GM18517 (cell line): Measurements from ENCODE around the gene FRMD4A.

Experiments
- ATAC-seq: cut with Tn5 transposase; IDR thresholded peaks from one replicate; pipeline ENCODE4 v1.9.1; 2021; ENCODE audit warnings: mild to moderate bottlenecking, moderate library complexity; ENCODE audit not compliant: unreplicated experiment

FRMD4A gene

GRCh38 chr10:14195433-14195832, 135.3 kb downstream of the FRMD4A start:
- no peak for ATAC-seq

GRCh38 chr10:14192746-14193145, 138.0 kb downstream of the FRMD4A start:
- ATAC-seq, result no peak

GRCh38 chr10:14191871-14192270, 138.9 kb downstream of the FRMD4A start:
- ATAC-seq, result no peak

- ATAC-seq, result no peak
These were observed 139.3 kb downstream of the FRMD4A start for GRCh38 chr10:14191407-14191806.

- ATAC-seq, result no peak
These were observed 140.0 kb downstream of the FRMD4A start for GRCh38 chr10:14190702-14191101.

GRCh38 chr10:14186245-14186644, 144.5 kb downstream of the FRMD4A start:
- ATAC-seq, result no peak

GRCh38 chr10:14185316-14186045, 145.2 kb downstream of the FRMD4A start:
- peak; percentile 89 for ATAC-seq

GRCh38 chr10:14184841-14185315, 145.8 kb downstream of the FRMD4A start:
- peak; percentile 60 for ATAC-seq

- ATAC-seq, result no peak
These were observed 147.9 kb downstream of the FRMD4A start for GRCh38 chr10:14182781-14183180.

GRCh38 chr10:14181567-14181936, 149.2 kb downstream of the FRMD4A start:
- ATAC-seq, result no peak

- no peak for ATAC-seq
These were observed 149.7 kb downstream of the FRMD4A start for GRCh38 chr10:14180911-14181566.

GRCh38 chr10:14179251-14179650, 151.5 kb downstream of the FRMD4A start:
- no peak for ATAC-seq

GRCh38 chr10:14173706-14174594, 156.8 kb downstream of the FRMD4A start:
- no peak for ATAC-seq

- no peak for ATAC-seq
These were observed 157.4 kb downstream of the FRMD4A start for GRCh38 chr10:14173391-14173705.

GRCh38 chr10:14172336-14172950, 158.3 kb downstream of the FRMD4A start:
- no peak for ATAC-seq

GRCh38 chr10:14171336-14171735, 159.4 kb downstream of the FRMD4A start:
- no peak for ATAC-seq

GRCh38 chr10:14163377-14164086, 167.2 kb downstream of the FRMD4A start:
- ATAC-seq, result no peak

- ATAC-seq, result no peak
These were observed 167.9 kb downstream of the FRMD4A start for GRCh38 chr10:14162629-14163344.

- ATAC-seq, result no peak
These were observed 168.7 kb downstream of the FRMD4A start for GRCh38 chr10:14162061-14162460.

- ATAC-seq, result no peak
These were observed 170.4 kb downstream of the FRMD4A start for GRCh38 chr10:14160299-14160698.
